Right lobe of liver (tissue), 4 donors: ENCODE measurements around the gene ZNF579.
"Not testable (repeated sequence)": the region's sequence is repeated elsewhere in the genome, so short reads cannot be mapped to it uniquely, and the experiment has no call there.

ENCODE experiments used
- CTCF ChIP-seq, 4 donors: fragments of 200-600 bp in 3 of 4; fragments of 450-650 bp in 1 of 4; IDR thresholded peaks; one replicate each; pipeline versions ENCODE4 v1.5.1 to v1.8.0; 2016 to 2022; ENCODE audit warnings: antibody characterized with exemption in 4 of 4, mild to moderate bottlenecking in 2 of 4
- POLR2A ChIP-seq: fragments of 450-650 bp; IDR thresholded peaks from one replicate; pipeline ENCODE4 v1.6.1; 2017; ENCODE audit warnings: antibody characterized with exemption, mild to moderate bottlenecking
- donor health status: DM: no; HTN: no; CAD: no.
- donor health status: DM: no; HTN: no; CAD: no.
- donor health status: DM: no; HTN: yes; CAD: no.

DNA sequence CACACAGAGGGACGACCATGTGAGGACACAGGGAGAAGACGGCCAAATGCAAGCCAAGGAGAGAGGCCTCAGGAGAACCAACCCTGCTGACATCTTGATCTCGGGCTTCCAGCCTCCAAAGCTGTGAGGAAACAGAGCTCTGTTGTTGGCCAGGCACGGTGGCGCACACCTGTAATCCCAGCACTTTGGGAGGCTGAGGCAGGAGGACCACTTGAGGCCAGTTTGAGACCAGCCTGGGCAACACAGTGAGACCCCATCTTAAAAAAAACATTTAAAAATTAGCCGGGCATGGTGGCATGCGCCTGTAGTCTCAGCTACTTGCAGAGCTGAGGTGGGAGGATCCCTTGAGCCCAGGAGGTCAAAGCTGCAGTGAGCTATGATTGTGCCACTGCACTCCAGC lies 46.4 kb downstream of the ZNF579 start:
- not testable (repeated sequence) for TF ChIP-seq CTCF (IDR thresholded peaks at IDR 0.05); POLR2A
